GM12864 (cell line): ENCODE results near the gene KCNQ2.
"Not testable (repeated sequence)": the region's sequence is repeated elsewhere in the genome, so short reads cannot be mapped to it uniquely, and the experiment has no call there.

Experiments used
- DNase-seq: peaks from one replicate; pipeline ENCODE4 v3.0.0-alpha.2; 2011; ENCODE audit warnings: low read depth
- H3K4me3 ChIP-seq: 2 replicates; pipeline ENCODE4 v1.5.1; 2011; ENCODE audit warnings: mild to moderate bottlenecking, low read depth, low read length, control low read depth
- CTCF ChIP-seq: IDR thresholded peaks from 2 replicates; pipeline ENCODE4 v1.5.1; 2011; ENCODE audit warnings: low read depth, mild to moderate bottlenecking, moderate library complexity, low read length, control low read depth, inconsistent platforms; ENCODE audit errors: missing control alignments

KCNQ2 gene

GRCh38 chr20:63483834-63484233, 11.4 kb upstream of the KCNQ2 start:
- TF ChIP-seq CTCF, result no peak
- no peak for DNase-seq
- no peak overlapping the region for H3K4me3 ChIP-seq

GRCh38 chr20:63482021-63482587, 9.6 kb upstream of the KCNQ2 start:
- H3K4me3 ChIP-seq, result no peak overlapping the region
- TF ChIP-seq CTCF, result no peak
- DNase-seq, result no peak

- no peak for TF ChIP-seq CTCF
- no peak for DNase-seq
- no peak overlapping the region for H3K4me3 ChIP-seq
Observed at GRCh38 chr20:63481503-63481902, 9.0 kb upstream of the KCNQ2 start.

GRCh38 chr20:63479695-63480419, 7.4 kb upstream of the KCNQ2 start:
- H3K4me3 ChIP-seq, DNase-seq: not testable (repeated sequence)

GRCh38 chr20:63478346-63479302, 6.2 kb upstream of the KCNQ2 start:
- H3K4me3 ChIP-seq, result no peak overlapping the region
- TF ChIP-seq CTCF, result no peak
- DNase-seq, result no peak

GRCh38 chr20:63477944-63478343, 5.5 kb upstream of the KCNQ2 start:
- no peak for TF ChIP-seq CTCF
- no peak for DNase-seq
- H3K4me3 ChIP-seq, result no peak overlapping the region

- no peak for TF ChIP-seq CTCF
- no peak for DNase-seq
- no peak overlapping the region for H3K4me3 ChIP-seq
Observed at GRCh38 chr20:63477061-63477616, 4.7 kb upstream of the KCNQ2 start.
